ENCODE measurements around the gene AGK.

DNA sequence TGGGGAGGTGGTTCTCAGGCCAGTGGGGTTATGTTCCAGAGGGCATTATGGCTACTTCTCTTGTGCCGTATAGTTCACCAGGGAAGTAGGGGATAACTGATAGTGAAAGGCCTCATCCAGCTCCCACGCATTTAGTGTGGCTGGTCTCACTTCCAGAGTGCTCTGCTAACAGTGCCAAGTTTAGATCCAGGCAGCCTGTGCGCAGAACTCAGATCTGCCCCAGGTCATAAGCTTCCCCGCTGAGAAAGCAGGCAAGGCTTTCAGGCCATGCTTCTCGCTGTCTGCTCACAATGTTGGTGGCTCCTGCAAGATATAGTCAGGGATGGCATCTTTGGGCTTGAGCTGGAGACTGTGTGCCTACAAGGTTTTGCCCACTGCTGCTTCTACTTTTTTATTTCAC lies 11.3 kb downstream of the AGK start:
- TF ChIP-seq POLR2A (IDR thresholded peaks at IDR 0.05) (no peak), CTCF (IDR thresholded peaks at IDR 0.05) (no peak)

Measured in Peyer's patch (tissue), 4 donors.